GM18505 (cell line): ENCODE data around the gene LNPEP.

ENCODE experiments used
- ATAC-seq: cut with Tn5 transposase; IDR thresholded peaks from one replicate; pipeline ENCODE4 v1.9.1; 2021; ENCODE audit not compliant: unreplicated experiment
- POLR2A ChIP-seq: IDR thresholded peaks from 4 replicates; pipeline ENCODE4 v1.6.1; 2011; ENCODE audit warnings: borderline replicate concordance; ENCODE audit not compliant: insufficient read depth, insufficient read length; ENCODE audit errors: extremely low read depth

LNPEP gene

DNA sequence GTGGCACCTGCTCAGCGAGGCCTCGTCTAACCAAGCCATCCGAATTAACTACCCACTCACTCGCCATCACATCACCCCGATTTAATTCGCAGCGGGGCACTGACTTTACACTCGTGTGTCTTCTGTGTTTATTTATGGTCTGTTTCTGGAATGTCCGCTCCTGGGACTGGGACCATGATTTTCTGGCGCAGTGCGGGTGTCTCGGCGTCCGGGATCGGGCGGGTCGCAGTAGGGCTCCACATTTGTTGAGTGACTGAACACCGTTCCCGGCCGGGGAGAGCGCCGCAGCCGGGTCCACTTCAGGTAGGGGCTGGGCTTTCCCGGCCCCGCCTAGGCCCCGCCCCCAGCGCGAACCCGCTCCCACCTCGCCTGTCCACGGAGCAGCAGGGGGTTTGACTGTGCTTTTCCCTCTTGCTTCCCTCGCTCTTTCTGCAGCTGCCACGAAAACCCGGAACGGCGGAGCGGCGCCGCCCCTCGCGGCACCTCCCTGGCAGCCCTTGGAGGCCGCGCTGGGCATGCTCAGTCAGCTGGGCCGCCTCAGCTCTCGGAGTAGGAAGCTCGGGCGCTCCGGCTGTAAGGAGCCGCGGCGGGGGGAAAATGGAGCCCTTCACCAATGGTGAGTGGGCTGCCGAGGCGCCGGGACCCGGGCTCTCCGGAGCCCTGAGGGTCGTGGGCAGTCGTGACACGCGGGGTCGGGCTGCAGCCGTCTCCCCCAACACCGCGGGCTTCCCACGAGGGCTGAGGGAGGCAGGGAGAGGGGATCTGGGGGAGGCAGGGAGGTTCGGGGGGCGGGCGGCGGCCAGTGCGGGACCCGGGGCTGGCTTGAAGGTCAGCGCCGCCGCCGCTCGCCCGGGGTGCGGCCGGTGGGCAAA lies at the start of gene LNPEP:
Gene LNPEP (plus strand): TSS at position 522 of the 872 bp plus-strand sequence. CDS start 76 bp downstream, at position 598.
- peak; percentile 74 for TF ChIP-seq POLR2A
- ATAC-seq, result peak; percentile 46

DNA sequence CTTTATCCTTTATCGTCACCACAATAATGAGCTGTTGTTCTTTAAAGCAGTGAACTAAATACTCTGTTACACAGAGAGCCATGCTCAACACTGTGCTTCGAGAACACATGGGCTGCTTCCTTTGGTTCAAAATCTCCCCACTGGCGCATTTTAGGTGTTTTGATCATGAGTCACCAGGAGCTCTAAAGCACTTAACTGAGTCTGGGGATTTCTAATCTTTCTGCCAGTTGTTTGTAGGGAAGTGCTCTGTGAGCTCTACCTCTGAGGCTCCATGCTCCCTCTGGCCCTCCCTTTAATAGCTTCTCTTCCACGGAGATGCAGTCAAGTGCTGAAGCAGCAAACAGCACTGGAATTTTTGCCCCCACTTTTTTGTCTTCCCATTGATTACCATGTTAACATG lies 42.5 kb upstream of the LNPEP start:
- no peak for TF ChIP-seq POLR2A
- no peak for ATAC-seq

DNA sequence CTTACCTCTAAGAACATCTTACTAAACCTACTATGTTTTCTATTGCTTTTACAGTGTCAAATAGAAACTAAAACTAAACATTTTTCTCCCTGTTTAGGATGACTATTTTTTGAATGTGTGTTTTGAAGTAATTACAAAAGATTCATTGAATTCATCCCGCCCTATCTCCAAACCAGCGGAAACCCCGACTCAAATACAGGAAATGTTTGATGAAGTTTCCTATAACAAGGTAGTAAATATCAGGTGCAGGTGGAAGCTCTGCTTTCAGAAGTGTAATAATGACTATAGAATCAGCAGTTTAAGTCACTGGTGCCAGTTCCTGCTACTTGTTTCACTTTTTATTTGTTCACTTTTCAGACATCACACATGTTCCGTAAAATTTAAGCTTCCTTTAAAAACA lies 39.6 kb upstream of the LNPEP start:
- ATAC-seq, result peak; percentile 85
- TF ChIP-seq POLR2A, result no peak

DNA sequence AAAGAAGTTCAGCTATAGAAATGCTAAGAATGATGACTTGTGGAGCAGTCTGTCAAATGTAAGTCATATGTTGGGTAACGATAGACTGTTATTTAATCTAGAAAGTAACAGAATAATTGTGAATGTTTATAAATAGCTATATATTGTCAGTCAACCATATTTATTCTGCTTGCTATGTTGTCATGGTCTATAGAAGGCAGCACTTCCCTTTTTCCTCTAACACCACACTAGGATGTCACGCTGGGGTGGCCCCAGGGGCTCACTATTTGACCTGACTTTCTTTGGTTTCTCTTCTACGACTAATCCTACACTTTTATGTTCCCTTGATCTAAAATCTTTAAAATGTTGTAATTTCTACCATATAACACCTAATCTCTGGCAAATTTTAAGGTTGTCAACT lies 39.1 kb upstream of the LNPEP start:
- no peak for TF ChIP-seq POLR2A
- peak; percentile 93 for ATAC-seq

DNA sequence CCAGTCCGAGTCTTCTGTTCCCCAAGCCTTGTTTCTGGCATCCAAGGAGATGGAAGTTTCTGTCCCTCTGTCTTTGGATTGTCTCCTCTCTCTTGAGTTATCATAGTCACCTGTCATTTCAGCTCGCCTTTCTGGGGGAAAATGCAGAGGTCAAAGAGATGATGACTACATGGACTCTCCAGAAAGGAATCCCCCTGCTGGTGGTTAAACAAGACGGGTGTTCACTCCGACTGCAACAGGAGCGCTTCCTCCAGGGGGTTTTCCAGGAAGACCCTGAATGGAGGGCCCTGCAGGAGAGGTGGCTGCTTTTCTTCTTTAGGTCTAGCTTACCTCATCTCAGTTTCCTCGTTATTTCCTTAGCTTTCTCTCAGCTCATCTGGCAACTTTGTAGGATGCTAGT lies 34.5 kb upstream of the LNPEP start:
- no peak for TF ChIP-seq POLR2A
- no peak for ATAC-seq

DNA sequence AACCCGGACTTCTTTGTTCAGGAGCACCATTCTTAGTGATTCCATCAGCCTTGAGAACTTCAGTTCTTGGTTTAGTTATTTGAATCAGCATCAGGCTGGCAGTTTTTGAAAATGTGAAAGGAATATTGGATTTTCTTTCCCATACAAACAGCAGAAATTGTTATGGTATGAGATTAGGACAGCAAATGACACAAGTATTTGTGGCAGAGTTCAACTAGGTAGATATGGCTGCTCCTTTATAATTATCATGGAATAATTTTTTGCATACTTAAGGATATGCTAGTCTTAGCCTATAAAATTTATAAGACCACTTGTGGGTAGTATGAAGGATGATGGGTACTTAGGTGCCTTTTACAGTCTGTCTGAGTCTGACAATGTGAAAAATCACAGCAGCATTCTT lies 34.0 kb upstream of the LNPEP start:
- no peak for ATAC-seq
- TF ChIP-seq POLR2A, result no peak

DNA sequence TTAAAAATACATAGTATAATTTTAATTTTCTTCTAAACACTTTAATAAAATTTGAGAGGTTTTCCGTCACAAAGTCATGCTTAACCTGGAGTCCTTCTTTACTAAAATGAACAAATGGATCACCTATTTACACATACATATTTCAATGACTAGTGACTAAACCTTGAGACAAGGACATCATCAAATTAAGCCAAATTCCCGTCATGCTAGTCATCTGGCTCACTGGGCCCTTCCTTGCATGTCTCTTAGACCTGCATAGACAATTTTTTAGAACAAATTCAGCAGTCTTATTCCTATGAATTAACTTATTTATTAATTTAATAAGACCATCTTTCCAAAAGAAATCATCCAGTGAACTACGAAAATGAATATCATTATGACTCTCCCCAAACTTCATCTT lies 33.0 kb upstream of the LNPEP start:
- ATAC-seq, result no peak
- TF ChIP-seq POLR2A, result no peak

DNA sequence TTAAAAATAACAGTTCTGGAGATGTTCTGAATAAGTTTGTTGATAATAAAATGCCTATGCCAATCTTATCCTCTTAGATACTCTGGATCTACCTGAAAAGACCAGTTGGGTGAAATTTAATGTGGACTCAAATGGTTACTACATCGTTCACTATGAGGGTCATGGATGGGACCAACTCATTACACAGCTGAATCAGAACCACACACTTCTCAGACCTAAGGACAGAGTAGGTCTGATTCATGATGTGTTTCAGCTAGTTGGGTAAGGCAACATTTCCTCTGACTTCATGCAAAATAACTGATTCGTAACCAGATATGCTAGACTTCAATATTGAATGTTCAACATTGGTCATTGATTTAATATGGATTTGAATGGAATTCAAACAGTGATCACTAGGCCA lies 32.6 kb upstream of the LNPEP start:
- no peak for ATAC-seq

DNA sequence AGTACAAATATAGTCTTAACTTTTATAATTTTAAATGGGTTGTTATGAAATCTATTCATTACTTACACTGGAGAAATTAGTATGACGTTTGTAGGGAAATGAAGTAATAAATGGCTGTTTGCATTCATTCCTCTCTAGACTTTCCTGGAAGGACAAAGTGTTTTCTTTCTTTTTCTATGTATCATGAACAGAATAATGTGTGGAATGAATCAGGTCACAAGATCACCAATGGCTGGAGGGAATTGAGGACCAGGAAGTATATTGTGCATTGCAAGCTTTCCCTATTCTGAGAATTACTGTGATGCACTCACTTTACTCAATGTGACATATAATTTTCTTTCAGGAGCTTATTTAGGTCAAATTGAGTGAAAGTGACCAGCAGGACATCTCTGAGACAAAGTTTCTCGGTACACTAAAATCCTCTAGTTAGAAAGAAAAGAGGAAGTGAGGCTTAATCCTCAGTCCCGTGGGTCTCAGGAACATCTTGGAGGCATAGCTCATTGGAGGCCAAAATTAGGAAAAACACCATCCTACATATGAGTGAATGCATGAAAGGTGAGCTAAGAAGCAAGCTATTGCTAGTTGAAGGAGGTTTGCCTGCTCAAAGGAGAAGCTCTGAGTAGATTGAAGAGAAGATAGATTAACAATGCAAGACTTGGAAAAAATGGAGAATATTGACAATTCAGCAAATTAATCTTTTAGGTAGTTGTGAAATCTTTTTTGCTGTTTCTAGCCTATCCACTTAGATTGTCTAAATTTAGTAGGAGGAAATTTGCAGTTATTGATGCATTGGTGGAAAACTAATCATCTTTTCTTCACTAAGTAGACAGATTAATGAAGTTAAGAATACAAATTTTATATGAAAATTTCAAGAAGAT lies 31.6 kb upstream of the LNPEP start:
- TF ChIP-seq POLR2A, result no peak
- no peak for ATAC-seq

More for the DNA sequence above, 32.6 kb upstream of the LNPEP start:
- no peak for TF ChIP-seq POLR2A

DNA sequence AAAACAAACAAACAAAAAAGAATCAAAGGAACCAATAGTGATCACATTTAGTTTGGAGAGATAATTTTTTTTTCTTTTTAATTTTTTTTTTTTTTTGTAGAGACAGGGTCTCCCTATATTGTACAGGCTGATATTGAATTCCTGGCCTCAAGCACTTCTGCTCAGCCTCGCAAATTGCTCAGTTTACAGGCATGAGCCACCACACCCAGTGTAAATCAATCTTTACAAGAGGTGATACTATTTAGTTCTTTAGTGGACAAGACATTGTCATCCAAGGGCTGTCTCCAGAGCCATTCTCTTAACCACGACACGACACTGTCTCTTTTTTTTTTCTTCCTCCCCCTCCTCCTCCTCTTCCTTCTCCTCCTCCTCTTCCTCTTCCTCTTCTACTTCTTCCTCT lies 30.0 kb upstream of the LNPEP start:
- no peak for ATAC-seq
- TF ChIP-seq POLR2A, result no peak

DNA sequence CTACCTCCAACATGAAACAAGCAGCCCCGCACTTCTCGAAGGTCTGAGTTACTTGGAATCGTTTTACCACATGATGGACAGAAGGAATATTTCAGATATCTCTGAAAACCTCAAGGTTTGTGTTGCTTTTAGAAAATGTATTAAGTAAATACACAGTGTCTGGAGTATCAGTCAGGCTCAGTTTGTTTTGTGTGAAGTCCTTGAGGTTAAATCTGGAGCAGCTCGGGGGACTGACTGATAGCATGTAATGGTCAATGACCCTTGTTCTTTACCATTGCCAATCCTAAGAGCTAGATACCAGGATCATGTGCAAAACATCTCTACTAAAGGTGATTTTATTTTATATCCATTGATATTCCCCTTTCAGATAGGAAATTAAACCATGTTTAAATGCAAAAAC lies 26.9 kb upstream of the LNPEP start:
- no peak for ATAC-seq
- TF ChIP-seq POLR2A, result no peak

DNA sequence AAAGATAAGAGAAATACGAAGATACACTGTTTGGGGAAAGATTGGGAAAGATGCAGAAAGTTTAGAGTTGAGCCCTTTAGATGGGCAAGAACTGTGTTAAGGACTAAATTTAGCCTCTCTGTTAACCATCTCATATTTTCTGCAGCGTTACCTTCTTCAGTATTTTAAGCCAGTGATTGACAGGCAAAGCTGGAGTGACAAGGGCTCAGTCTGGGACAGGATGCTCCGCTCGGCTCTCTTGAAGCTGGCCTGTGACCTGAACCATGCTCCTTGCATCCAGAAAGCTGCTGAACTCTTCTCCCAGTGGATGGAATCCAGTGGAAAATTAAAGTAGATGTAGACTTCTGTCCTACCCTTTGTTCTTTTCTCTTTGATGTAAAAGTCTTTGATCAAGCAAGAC lies 26.4 kb upstream of the LNPEP start:
- ATAC-seq, result no peak
- TF ChIP-seq POLR2A, result no peak

DNA sequence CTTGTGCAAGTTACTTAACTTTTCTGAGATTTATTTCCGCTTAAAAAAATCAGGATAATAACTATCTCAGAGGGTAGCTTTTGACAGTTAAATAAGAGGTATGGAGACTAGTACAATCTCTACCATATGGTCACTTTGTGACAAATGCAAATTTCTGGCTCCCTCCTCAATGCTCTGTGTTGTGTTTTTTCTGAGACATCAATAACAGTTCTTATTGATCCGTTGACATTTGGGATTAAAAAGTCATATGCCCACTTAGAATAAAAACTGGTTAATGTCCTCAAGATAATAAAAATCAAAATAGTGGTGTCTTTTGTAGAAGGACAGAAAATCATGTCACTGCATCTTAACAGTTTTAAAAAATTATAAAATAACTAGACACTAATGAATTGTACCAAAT lies 24.7 kb upstream of the LNPEP start:
- no peak for TF ChIP-seq POLR2A
- no peak for ATAC-seq

DNA sequence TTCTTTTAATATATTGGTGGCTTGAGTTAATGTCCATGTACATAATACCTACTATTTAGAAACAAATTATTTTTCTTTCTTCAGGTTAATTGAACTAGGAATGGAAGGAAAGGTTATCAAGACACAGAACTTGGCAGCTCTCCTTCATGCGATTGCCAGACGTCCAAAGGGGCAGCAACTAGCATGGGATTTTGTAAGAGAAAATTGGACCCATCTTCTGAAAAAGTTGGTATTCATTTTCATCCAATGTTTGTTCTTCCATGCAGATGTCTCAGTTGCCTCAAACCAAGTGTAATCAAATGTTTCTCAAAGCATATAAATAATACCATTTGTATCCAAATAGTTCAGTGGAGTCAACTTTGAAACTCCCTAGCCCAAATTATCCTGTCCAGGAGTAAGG lies 22.6 kb upstream of the LNPEP start:
- ATAC-seq, result no peak
- TF ChIP-seq POLR2A, result no peak
